Measurements from ENCODE around the gene CALCA.
"Not testable (repeated sequence)": the region's sequence is repeated elsewhere in the genome, so short reads cannot be mapped to it uniquely, and the experiment has no call there.

The CALCA gene

GRCh38 chr11:14971865-14972580 lies at the start of gene CALCA:
TSS of gene CALCA (minus strand) at chr11:14972351. CDS start at chr11:14971192, 1,159 bp downstream.
- Histone ChIP-seq H3K27me3 (ENCODE audit: insufficient read depth, low read length) (peaks cover 90% of the 10 kb centered on the region), H3K36me3 (ENCODE audit: insufficient read depth, low read length) (no peaks in the 10 kb centered on the region), H2AFZ (ENCODE audit: low read length, unreplicated experiment) (no peak within 1 kb of the TSS), H3K4me1 (ENCODE audit: control insufficient read depth, insufficient read depth, low read length, unreplicated experiment) (peaks cover 4% of the 10 kb centered on the region), H3K4me3 (ENCODE audit: low read depth, low read length) (peak within 1 kb of the TSS; percentile 4; the same call in 1 of the 2 replicates), H3K79me2 (ENCODE audit: control insufficient read depth, insufficient read depth, low read length, unreplicated experiment) (no peaks in the 10 kb centered on the region), H3K27ac (ENCODE audit: low read depth, low read length) (no peak within 1 kb of the TSS)

GRCh38 chr11:15016200-15016599 lies 44.0 kb upstream of the CALCA start:
- no peak overlapping the region for H3K27ac ChIP-seq (ENCODE audit: low read depth, low read length)
- no peak overlapping the region for H3K4me3 ChIP-seq (ENCODE audit: low read depth, low read length)
- H3K79me2 ChIP-seq (ENCODE audit: control insufficient read depth, insufficient read depth, low read length, unreplicated experiment), result no peaks in the 10 kb centered on the region
- no peak overlapping the region for H2AFZ ChIP-seq (ENCODE audit: low read length, unreplicated experiment)
- no peaks in the 10 kb centered on the region for H3K36me3 ChIP-seq (ENCODE audit: insufficient read depth, low read length)
- no peaks in the 10 kb centered on the region for H3K4me1 ChIP-seq (ENCODE audit: control insufficient read depth, insufficient read depth, low read length, unreplicated experiment)
- H3K27me3 ChIP-seq (ENCODE audit: insufficient read depth, low read length), result peaks cover 47% of the 10 kb centered on the region

GRCh38 chr11:15011776-15012345 lies 39.7 kb upstream of the CALCA start:
- no peak overlapping the region for H3K27ac ChIP-seq (ENCODE audit: low read depth, low read length)
- H2AFZ ChIP-seq (ENCODE audit: low read length, unreplicated experiment), result no peak overlapping the region
- H3K27me3 ChIP-seq (ENCODE audit: insufficient read depth, low read length), result peaks cover 89% of the 10 kb centered on the region
- no peaks in the 10 kb centered on the region for H3K4me1 ChIP-seq (ENCODE audit: control insufficient read depth, insufficient read depth, low read length, unreplicated experiment)
- no peak overlapping the region for H3K4me3 ChIP-seq (ENCODE audit: low read depth, low read length)
- H3K36me3 ChIP-seq (ENCODE audit: insufficient read depth, low read length), result no peaks in the 10 kb centered on the region
- H3K79me2 ChIP-seq (ENCODE audit: control insufficient read depth, insufficient read depth, low read length, unreplicated experiment), result no peaks in the 10 kb centered on the region

GRCh38 chr11:15010865-15011264 lies 38.7 kb upstream of the CALCA start:
- H3K27me3 ChIP-seq (ENCODE audit: insufficient read depth, low read length), result peaks cover 87% of the 10 kb centered on the region
- no peaks in the 10 kb centered on the region for H3K36me3 ChIP-seq (ENCODE audit: insufficient read depth, low read length)
- no peak overlapping the region for H3K27ac ChIP-seq (ENCODE audit: low read depth, low read length)
- H3K4me1 ChIP-seq (ENCODE audit: control insufficient read depth, insufficient read depth, low read length, unreplicated experiment), result no peaks in the 10 kb centered on the region
- no peak overlapping the region for H3K4me3 ChIP-seq (ENCODE audit: low read depth, low read length)
- no peaks in the 10 kb centered on the region for H3K79me2 ChIP-seq (ENCODE audit: control insufficient read depth, insufficient read depth, low read length, unreplicated experiment)
- no peak overlapping the region for H2AFZ ChIP-seq (ENCODE audit: low read length, unreplicated experiment)

- Histone ChIP-seq H3K27me3 (ENCODE audit: insufficient read depth, low read length) (peaks cover 70% of the 10 kb centered on the region), H3K79me2 (ENCODE audit: control insufficient read depth, insufficient read depth, low read length, unreplicated experiment) (no peaks in the 10 kb centered on the region), H3K36me3 (ENCODE audit: insufficient read depth, low read length) (no peaks in the 10 kb centered on the region), H3K27ac (ENCODE audit: low read depth, low read length) (no peak overlapping the region), H3K4me1 (ENCODE audit: control insufficient read depth, insufficient read depth, low read length, unreplicated experiment) (no peaks in the 10 kb centered on the region), H2AFZ (ENCODE audit: low read length, unreplicated experiment) (no peak overlapping the region), H3K4me3 (ENCODE audit: low read depth, low read length) (no peak overlapping the region)
These were observed 34.1 kb upstream of the CALCA start for GRCh38 chr11:15006139-15006759.

- not testable (repeated sequence) for H3K4me3 ChIP-seq (ENCODE audit: low read depth, low read length); H2AFZ ChIP-seq (ENCODE audit: low read length, unreplicated experiment); H3K27ac ChIP-seq (ENCODE audit: low read depth, low read length); H3K4me1 ChIP-seq (ENCODE audit: control insufficient read depth, insufficient read depth, low read length, unreplicated experiment); H3K36me3 ChIP-seq (ENCODE audit: insufficient read depth, low read length); H3K79me2 ChIP-seq (ENCODE audit: control insufficient read depth, insufficient read depth, low read length, unreplicated experiment)
- H3K27me3 ChIP-seq (ENCODE audit: insufficient read depth, low read length), result peaks cover 34% of the 10 kb centered on the region
These were observed 16.0 kb upstream of the CALCA start for GRCh38 chr11:14988133-14988532.

GRCh38 chr11:14981507-14981906 lies 9.4 kb upstream of the CALCA start:
- Histone ChIP-seq H3K79me2 (ENCODE audit: control insufficient read depth, insufficient read depth, low read length, unreplicated experiment) (no peaks in the 10 kb centered on the region), H3K27ac (ENCODE audit: low read depth, low read length) (no peak overlapping the region), H3K4me3 (ENCODE audit: low read depth, low read length) (no peak overlapping the region), H3K27me3 (ENCODE audit: insufficient read depth, low read length) (peaks cover 47% of the 10 kb centered on the region), H3K36me3 (ENCODE audit: insufficient read depth, low read length) (no peaks in the 10 kb centered on the region), H2AFZ (ENCODE audit: low read length, unreplicated experiment) (no peak overlapping the region), H3K4me1 (ENCODE audit: control insufficient read depth, insufficient read depth, low read length, unreplicated experiment) (no peaks in the 10 kb centered on the region)

- Histone ChIP-seq H3K36me3 (ENCODE audit: insufficient read depth, low read length) (no peaks in the 10 kb centered on the region), H3K4me3 (ENCODE audit: low read depth, low read length) (no peak overlapping the region), H3K27ac (ENCODE audit: low read depth, low read length) (no peak overlapping the region), H3K79me2 (ENCODE audit: control insufficient read depth, insufficient read depth, low read length, unreplicated experiment) (no peaks in the 10 kb centered on the region), H3K27me3 (ENCODE audit: insufficient read depth, low read length) (peaks cover 50% of the 10 kb centered on the region), H2AFZ (ENCODE audit: low read length, unreplicated experiment) (no peak overlapping the region), H3K4me1 (ENCODE audit: control insufficient read depth, insufficient read depth, low read length, unreplicated experiment) (no peaks in the 10 kb centered on the region)
These were observed 8.7 kb upstream of the CALCA start for GRCh38 chr11:14980854-14981253.

GRCh38 chr11:14977101-14977880 lies 5.1 kb upstream of the CALCA start:
- H3K27me3 ChIP-seq (ENCODE audit: insufficient read depth, low read length), result peaks cover 61% of the 10 kb centered on the region
- H3K36me3 ChIP-seq (ENCODE audit: insufficient read depth, low read length), result no peaks in the 10 kb centered on the region
- H3K27ac ChIP-seq (ENCODE audit: low read depth, low read length), result no peak overlapping the region
- no peaks in the 10 kb centered on the region for H3K79me2 ChIP-seq (ENCODE audit: control insufficient read depth, insufficient read depth, low read length, unreplicated experiment)
- no peak overlapping the region for H2AFZ ChIP-seq (ENCODE audit: low read length, unreplicated experiment)
- no peak overlapping the region for H3K4me3 ChIP-seq (ENCODE audit: low read depth, low read length)
- peaks cover 4% of the 10 kb centered on the region for H3K4me1 ChIP-seq (ENCODE audit: control insufficient read depth, insufficient read depth, low read length, unreplicated experiment)

GRCh38 chr11:14975252-14975587 lies 3.1 kb upstream of the CALCA start:
- Histone ChIP-seq H3K27ac (ENCODE audit: low read depth, low read length) (no peak overlapping the region), H3K27me3 (ENCODE audit: insufficient read depth, low read length) (peaks cover 79% of the 10 kb centered on the region), H2AFZ (ENCODE audit: low read length, unreplicated experiment) (no peak overlapping the region), H3K79me2 (ENCODE audit: control insufficient read depth, insufficient read depth, low read length, unreplicated experiment) (no peaks in the 10 kb centered on the region), H3K36me3 (ENCODE audit: insufficient read depth, low read length) (no peaks in the 10 kb centered on the region), H3K4me1 (ENCODE audit: control insufficient read depth, insufficient read depth, low read length, unreplicated experiment) (peaks cover 4% of the 10 kb centered on the region), H3K4me3 (ENCODE audit: low read depth, low read length) (peak overlapping the region; percentile 59; the same call in 1 of the 2 replicates)

All from ACC112 (cell line).